ENCODE results near the gene MCF2L2.

GRCh38 chr3:183210341-183210740 is 218.1 kb downstream of the MCF2L2 start:
- TF ChIP-seq POLR2A (conservative IDR thresholded peaks at IDR 0.05) (no peak), CBFB (CRISPR knock-in tag; IDR thresholded peaks at IDR 0.05) (no peak), ZBTB40 (IDR thresholded peaks at IDR 0.05) (no peak), ZBTB40 (CRISPR knock-in tag; IDR thresholded peaks at IDR 0.05) (no peak), CTCF (IDR thresholded peaks at IDR 0.05 in 2 of 3, conservative IDR thresholded peaks at IDR 0.05 in 1 of 3; ENCODE audit: insufficient read depth in 2 of 3, low read depth in 1 of 3, low read length in 3 of 3) (no peak), SMC3 (conservative IDR thresholded peaks at IDR 0.05; ENCODE audit: insufficient read depth, low read depth, low read length) (no peak)
